H1 (cell line): ENCODE results near the gene AMER2. TPM values are rescaled to one million over a fixed set of nuclear protein-coding genes. Genes with fewer than 3 reads are reported as not detected.

ENCODE experiments used
- CTCF ChIA-PET: fragments of 300-600 bp; sonication (Branson Sonifier 250); formaldehyde crosslinking; loops from one replicate; lab custom pipeline; 2021; ENCODE audit not compliant: partially characterized antibody; lab: Charles Lee
- POLR2A ChIA-PET: fragments of 300-600 bp; sonication (Branson Sonifier 250); formaldehyde crosslinking; loops from one replicate; lab custom pipeline; 2021; ENCODE audit warnings: inconsistent platforms; ENCODE audit not compliant: partially characterized antibody; lab: Charles Lee
- DNase-seq, 2 experiments: peaks; one replicate each; pipeline versions ENCODE4 v3.0.0 to v3.0.0-alpha.2; 2010 to 2022; ENCODE audit warnings: low spot score in 2 of 2, low read depth in 1 of 2, mixed read lengths in 1 of 2
- FAIRE-seq: peaks from 2 replicates; lab custom pipeline; 2011; peaks lifted over from hg19 to GRCh38; lab: Jason Lieb, UNC
- H2AFZ ChIP-seq: 2 replicates; pipeline ENCODE4 v1.8.1; 2012; ENCODE audit warnings: low read length, inconsistent platforms
- H2AK5ac ChIP-seq: 2 replicates; pipeline ENCODE4 v1.6.1; 2013; ENCODE audit warnings: low read depth, low read length
- H2BK120ac ChIP-seq: replicated peaks from 2 replicates; pipeline ENCODE3; 2013; ENCODE audit warnings: low read depth, low read length, inconsistent platforms
- H2BK12ac ChIP-seq: 2 replicates; pipeline ENCODE4 v1.6.1; 2013; ENCODE audit warnings: low read depth, low read length
- H2BK15ac ChIP-seq: 2 replicates; pipeline ENCODE4 v1.6.1; 2013; ENCODE audit warnings: low read length
- H2BK20ac ChIP-seq: 2 replicates; pipeline ENCODE4 v1.6.1; 2013; ENCODE audit warnings: low read length
- H2BK5ac ChIP-seq: 2 replicates; pipeline ENCODE4 v1.6.1; 2013; ENCODE audit warnings: low read depth, low read length
- H3K14ac ChIP-seq: 2 replicates; pipeline ENCODE4 v1.6.1; 2013; ENCODE audit warnings: inconsistent platforms; ENCODE audit not compliant: insufficient read length
- H3K18ac ChIP-seq: 2 replicates; pipeline ENCODE4 v1.6.1; 2013; ENCODE audit warnings: low read length; ENCODE audit errors: extremely low read depth
- H3K23ac ChIP-seq: 2 replicates; pipeline ENCODE4 v1.6.1; 2013; ENCODE audit warnings: inconsistent platforms; ENCODE audit not compliant: insufficient read length
- H3K23me2 ChIP-seq: 2 replicates; pipeline ENCODE4 v1.6.1; 2013; ENCODE audit warnings: low read depth, low read length
- H3K27ac ChIP-seq: 2 replicates; pipeline ENCODE4 v1.6.1; 2011; ENCODE audit warnings: low read depth, low read length, inconsistent platforms
- H3K27me3 ChIP-seq, 4 experiments: replicated peaks in 1 of 4; 1 replicate in 1 of 4; 2 replicates in 3 of 4; pipeline versions ENCODE4 v1.6.1 to v1.8.1; 2011 to 2013; ENCODE audit warnings: low read length in 3 of 4, mild to moderate bottlenecking in 3 of 4, inconsistent platforms in 2 of 4, mixed read lengths in 2 of 4, moderate library complexity in 1 of 4; ENCODE audit not compliant: control insufficient read depth in 3 of 4, insufficient read depth in 3 of 4; ENCODE audit errors: extremely low read depth in 1 of 4
- H3K36me3 ChIP-seq, 4 experiments: 2 replicates each; pipeline versions ENCODE4 v1.6.1 to v1.8.1; 2011 to 2013; ENCODE audit warnings: mild to moderate bottlenecking in 4 of 4, low read length in 3 of 4, moderate library complexity in 2 of 4, control low read depth in 1 of 4, inconsistent platforms in 1 of 4; ENCODE audit not compliant: insufficient read depth in 4 of 4, control insufficient read depth in 2 of 4
- H3K4ac ChIP-seq: replicated peaks from 2 replicates; pipeline ENCODE3; 2013; ENCODE audit warnings: low read length, low read depth, mixed read lengths, inconsistent platforms; ENCODE audit not compliant: insufficient read length
- H3K4me1 ChIP-seq, 4 experiments: replicated peaks in 1 of 4; 1 replicate in 1 of 4; 2 replicates in 3 of 4; pipeline versions ENCODE4 v1.6.1 to v1.8.1; 2011 to 2013; ENCODE audit warnings: low read length in 3 of 4, inconsistent platforms in 2 of 4, mixed read lengths in 1 of 4; ENCODE audit not compliant: insufficient read depth in 4 of 4, control insufficient read depth in 3 of 4
- H3K4me2 ChIP-seq, 2 experiments: 2 replicates each; pipeline versions ENCODE4 v1.6.1 to v1.8.1; 2011 to 2013; ENCODE audit warnings: low read depth in 2 of 2, low read length in 2 of 2, control low read depth in 1 of 2, inconsistent platforms in 1 of 2, mild to moderate bottlenecking in 1 of 2; ENCODE audit not compliant: insufficient read depth in 1 of 2
- H3K4me3 ChIP-seq, 4 experiments: fragments of 200-600, 300-600 bp in 1 of 4; sonication (generic), shearing (Covaris generic), sonication (Bioruptor Twin) in 1 of 4; 2 replicates each; pipeline versions ENCODE4 v1.5.1 to v1.8.1; 2011 to 2016; ENCODE audit warnings: low read length in 4 of 4, low read depth in 3 of 4, control low read depth in 2 of 4, inconsistent platforms in 2 of 4, mild to moderate bottlenecking in 2 of 4, mixed read lengths in 1 of 4, moderate library complexity in 1 of 4; ENCODE audit not compliant: insufficient read depth in 2 of 4; ENCODE audit errors: extremely low read depth in 1 of 4
- H3K56ac ChIP-seq: replicated peaks from 2 replicates; pipeline ENCODE3; 2013; ENCODE audit warnings: low read depth, mild to moderate bottlenecking, mixed read lengths, low read length, inconsistent platforms; ENCODE audit not compliant: insufficient read length
- H3K79me1 ChIP-seq: 2 replicates; pipeline ENCODE4 v1.6.1; 2013; ENCODE audit warnings: low read depth, low read length, control low read depth
- H3K79me2 ChIP-seq, 2 experiments: 2 replicates each; pipeline versions ENCODE4 v1.6.1 to v1.8.1; 2012 to 2013; ENCODE audit warnings: low read length in 2 of 2, mild to moderate bottlenecking in 2 of 2, inconsistent platforms in 1 of 2; ENCODE audit not compliant: insufficient read depth in 2 of 2, control insufficient read depth in 1 of 2
- H3K9ac ChIP-seq, 4 experiments: replicated peaks in 1 of 4; 1 replicate in 1 of 4; 2 replicates in 3 of 4; pipeline versions ENCODE4 v1.6.1 to v1.8.1; 2011 to 2013; ENCODE audit warnings: low read depth in 3 of 4, low read length in 3 of 4, control low read depth in 2 of 4, mild to moderate bottlenecking in 2 of 4, moderate library complexity in 2 of 4, inconsistent platforms in 1 of 4; ENCODE audit errors: extremely low read depth in 1 of 4
- H3K9me3 ChIP-seq, 2 experiments: 2 replicates each; pipeline versions ENCODE4 v1.6.1 to v1.8.1; 2012 to 2013; ENCODE audit warnings: mild to moderate bottlenecking in 2 of 2, moderate library complexity in 2 of 2, control low read depth in 1 of 2, inconsistent platforms in 1 of 2, low read depth in 1 of 2, low read length in 1 of 2, mixed read lengths in 1 of 2; ENCODE audit not compliant: insufficient read depth in 2 of 2
- H4K20me1 ChIP-seq, 2 experiments: replicated peaks in 1 of 2; 2 replicates each; pipeline versions ENCODE3 to v1.8.1; 2011 to 2013; ENCODE audit warnings: inconsistent platforms in 2 of 2, low read length in 2 of 2, mild to moderate bottlenecking in 1 of 2; ENCODE audit not compliant: insufficient read depth in 2 of 2, control insufficient read depth in 1 of 2
- H4K5ac ChIP-seq: 2 replicates; pipeline ENCODE4 v1.6.1; 2013; ENCODE audit warnings: low read length, low read depth, mixed read lengths, inconsistent platforms; ENCODE audit not compliant: insufficient read length
- H4K8ac ChIP-seq: 2 replicates; pipeline ENCODE4 v1.8.0; 2013; ENCODE audit warnings: mild to moderate bottlenecking, moderate library complexity, low read length, inconsistent platforms; ENCODE audit not compliant: insufficient read depth; ENCODE audit errors: extremely low read depth
- H4K91ac ChIP-seq: replicated peaks from 2 replicates; pipeline ENCODE3; 2013; ENCODE audit warnings: low read length, mixed read lengths, inconsistent platforms; ENCODE audit not compliant: insufficient read length
- CREB1 ChIP-seq: IDR thresholded peaks from 2 replicates; pipeline ENCODE4 v1.6.1; 2012; ENCODE audit warnings: inconsistent platforms
- CTCF ChIP-seq, 3 experiments: IDR thresholded peaks; 1 replicate in 2 of 3; 2 replicates in 1 of 3; pipeline versions ENCODE4 v1.5.1 to v1.6.1; 2011; ENCODE audit warnings: low read length in 3 of 3, mild to moderate bottlenecking in 3 of 3, inconsistent platforms in 2 of 3, low read depth in 1 of 3, moderate library complexity in 1 of 3; ENCODE audit not compliant: insufficient read depth in 1 of 3; ENCODE audit errors: control extremely low read depth in 1 of 3
- KDM5A ChIP-seq: fragments of 200-600 bp; IDR thresholded peaks from 2 replicates; pipeline ENCODE4 v1.7.1; 2012; ENCODE audit warnings: mild to moderate bottlenecking, low read length, inconsistent platforms, mixed read lengths
- YY1 ChIP-seq: IDR thresholded peaks from 2 replicates; pipeline ENCODE4 v1.6.1; 2011; ENCODE audit warnings: low read depth, mild to moderate bottlenecking, low read length
- WGBS, 2 experiments: shearing (Covaris generic) in 1 of 2; methylation state at CpG; one replicate each; pipeline versions ENCODE4 v1.1.6 to v1.1.7; 2013 to 2015; ENCODE audit warnings: low lambda C conversion rate in 2 of 2, mixed read lengths in 2 of 2, inconsistent platforms in 1 of 2, low coverage in 1 of 2, missing lambda C conversion rate in 1 of 2; ENCODE audit not compliant: insufficient replicate concordance in 2 of 2, insufficient coverage in 1 of 2, insufficient read length in 1 of 2; ENCODE audit errors: extremely low coverage in 1 of 2, missing lambda C conversion rate in 1 of 2; 5-methylcytosine and 5-hydroxymethylcytosine counted together
- polyA plus RNA-seq, 7 experiments: library from polyadenylated mRNA; depleted of rRNA in 3 of 7; stranded (reverse) in 5 of 7; unstranded in 2 of 7; fragments of >200 nt in 5 of 7; fragments of 200-250 nt in 2 of 7; gene quantifications; 1 replicate in 5 of 7; 2 replicates in 1 of 7; 4 replicates in 1 of 7; pipeline versions ENCODE4 v1.2.1 to v1.2.3, GENCODE V29; 2011 to 2013; ENCODE audit warnings: missing spikeins in 2 of 7, mixed read lengths in 2 of 7
- total RNA-seq: library from RNA; stranded (reverse); fragmentation: NEBNext Ultra II Directional; extraction: Animal tissue kit (Norgen Biotek cat#: 25700); gene quantifications from 2 replicates; pipeline ENCODE4 v1.2.1, GENCODE V29; 2021

AMER2 gene
- total and polyA plus RNA-seq, 2 of the 8 experiments (the other 6 are each of a cell fraction or from before 2014, with no cell fraction given) = 0.14 to 0.50 TPM

- POLR2A ChIA-PET = no interaction called here
- TF ChIP-seq KDM5A (no peak), CTCF (IDR thresholded peaks at IDR 0.05; ENCODE audit: control extremely low read depth in 1 of 3, insufficient read depth in 1 of 3, low read depth in 1 of 3, low read length in 3 of 3) (no peak), YY1 (no peak), CREB1 (no peak)
Observed at GRCh38 chr13:25192936-25193335, 20.8 kb upstream of the AMER2 start.

More at GRCh38 chr13:25192936-25193335, 20.8 kb upstream of the AMER2 start:
- Histone ChIP-seq H3K79me2 (no peaks in the 10 kb centered on the region), H3K79me1 (no peaks in the 10 kb centered on the region), H3K23ac (no peak overlapping the region), H3K4me2 (no peak overlapping the region), H2BK20ac (no peak overlapping the region), H2AFZ (no peak overlapping the region; the same call in 1 of the 2 replicates), H2AK5ac (no peak overlapping the region), H2BK5ac (no peak overlapping the region), H3K18ac (no peak overlapping the region), H3K9ac (no peak overlapping the region), H3K4ac (no peak overlapping the region), H3K4me1 (no peaks in the 10 kb centered on the region), H2BK15ac (no peak overlapping the region), H3K4me3 (no peak overlapping the region), H3K23me2 (no peaks in the 10 kb centered on the region), H3K27ac (no peak overlapping the region), H3K14ac (no peak overlapping the region), H4K91ac (no peak overlapping the region), H3K9me3 (no peaks in the 10 kb centered on the region; a peak in 1 of 4 replicates), H4K8ac (no peak overlapping the region), H3K36me3 (no peaks in the 10 kb centered on the region), H2BK120ac (no peak overlapping the region), H4K20me1 (no peaks in the 10 kb centered on the region), H2BK12ac (no peak overlapping the region), H3K27me3 (peaks cover 0 to 3% (median 0%) of the 10 kb centered on the region in 4 experiments; a peak in 2 of 7 replicates), H3K56ac (no peak overlapping the region), H4K5ac (no peak overlapping the region)
- 86% methylated on average over 8 of the region's 8 CpGs; no CpG with 5 or more reads in 1 of the 2 experiments for WGBS, 2 experiments
- no peak for FAIRE-seq
- CTCF ChIA-PET = interaction anchor here (0.8 to 1.5 kb wide), 6 partner anchors 11 to 169 kb away, joined by 3 to 4 read pairs (median 3); no protein-coding TSS in a partner anchor
- no peak for DNase-seq
